ENCODE measurements around the gene TTC27. TPM values are rescaled to one million over a fixed set of nuclear protein-coding genes. Genes with fewer than 3 reads are reported as not detected.

Gene TTC27
- total RNA-seq, 1 donor from 2014 or later, result 10.3 TPM

- no peaks in the 10 kb centered on the region for H3K9me3 ChIP-seq
- DNase-seq, result no peak
- peaks cover 14% of the 10 kb centered on the region for H3K36me3 ChIP-seq
- no peaks in the 10 kb centered on the region for H3K27me3 ChIP-seq
- no peak for TF ChIP-seq CTCF (IDR thresholded peaks at IDR 0.05)
- intact Hi-C loops (cut with DNase I), result no loop called here
- ATAC-seq, result no peak
- no peak overlapping the region for H3K4me3 ChIP-seq
- no peaks in the 10 kb centered on the region for H3K4me1 ChIP-seq
- no peak overlapping the region for H3K27ac ChIP-seq
These were observed 153.1 kb downstream of the TTC27 start for GRCh38 chr2:32780961-32781360.

GRCh38 chr2:32783469-32783868 lies 155.6 kb downstream of the TTC27 start:
- intact Hi-C loops (cut with DNase I), result no loop called here
- no peak for ATAC-seq
- no peak overlapping the region for H3K27ac ChIP-seq

GRCh38 chr2:32783933-32784332 lies 156.1 kb downstream of the TTC27 start:
- H3K4me3 ChIP-seq, result no peak overlapping the region
- no peaks in the 10 kb centered on the region for H3K27me3 ChIP-seq
- no peaks in the 10 kb centered on the region for H3K4me1 ChIP-seq
- intact Hi-C loops (cut with DNase I), result no loop called here
- TF ChIP-seq CTCF (IDR thresholded peaks at IDR 0.05), result no peak
- peaks cover 14% of the 10 kb centered on the region for H3K36me3 ChIP-seq
- no peaks in the 10 kb centered on the region for H3K9me3 ChIP-seq
- ATAC-seq (no peak), DNase-seq (no peak)
- H3K27ac ChIP-seq, result no peak overlapping the region

More at GRCh38 chr2:32783469-32783868, 155.6 kb downstream of the TTC27 start:
- no peaks in the 10 kb centered on the region for H3K4me1 ChIP-seq
- no peak for DNase-seq
- H3K9me3 ChIP-seq, result no peaks in the 10 kb centered on the region
- H3K4me3 ChIP-seq, result no peak overlapping the region
- no peak for TF ChIP-seq CTCF (IDR thresholded peaks at IDR 0.05)
- H3K27me3 ChIP-seq, result no peaks in the 10 kb centered on the region
- H3K36me3 ChIP-seq, result peaks cover 14% of the 10 kb centered on the region

- intact Hi-C loops (cut with DNase I), result no loop called here
- peaks cover 9% of the 10 kb centered on the region for H3K36me3 ChIP-seq
- H3K4me3 ChIP-seq, result no peak overlapping the region
- no peaks in the 10 kb centered on the region for H3K27me3 ChIP-seq
- no peak for TF ChIP-seq CTCF (IDR thresholded peaks at IDR 0.05)
- H3K9me3 ChIP-seq, result no peaks in the 10 kb centered on the region
- no peak for ATAC-seq
- no peak for DNase-seq
- H3K27ac ChIP-seq, result no peak overlapping the region
- H3K4me1 ChIP-seq, result peaks cover 4% of the 10 kb centered on the region
These were observed 159.4 kb downstream of the TTC27 start for GRCh38 chr2:32787207-32787606.

- H3K9me3 ChIP-seq, result no peaks in the 10 kb centered on the region
- intact Hi-C loops (cut with DNase I), result no loop called here
- no peak for TF ChIP-seq CTCF (IDR thresholded peaks at IDR 0.05)
- H3K4me3 ChIP-seq, result no peak overlapping the region
- H3K27ac ChIP-seq, result no peak overlapping the region
- ATAC-seq, result no peak
- H3K4me1 ChIP-seq, result peaks cover 11% of the 10 kb centered on the region
- DNase-seq, result no peak
- H3K36me3 ChIP-seq, result peaks cover 5% of the 10 kb centered on the region
- no peaks in the 10 kb centered on the region for H3K27me3 ChIP-seq
These were observed 160.3 kb downstream of the TTC27 start for GRCh38 chr2:32788114-32788513.

- DNase-seq (no peak), ATAC-seq (peak; percentile 82)
- Histone ChIP-seq H3K9me3 (no peaks in the 10 kb centered on the region), H3K4me1 (peaks cover 11% of the 10 kb centered on the region), H3K27me3 (no peaks in the 10 kb centered on the region), H3K4me3 (no peak overlapping the region), H3K27ac (no peak overlapping the region), H3K36me3 (no peaks in the 10 kb centered on the region)
- intact Hi-C loops (cut with DNase I), result no loop called here
- TF ChIP-seq CTCF (IDR thresholded peaks at IDR 0.05), result no peak
These were observed 164.6 kb downstream of the TTC27 start for GRCh38 chr2:32792416-32792815.
